CD4-positive, alpha-beta memory T cell (primary cell): Measurements from ENCODE around the gene CTXND1. TPM values are rescaled to one million over a fixed set of nuclear protein-coding genes. Genes with fewer than 3 reads are reported as not detected.
"Not testable (repeated sequence)": the region's sequence is repeated elsewhere in the genome, so short reads cannot be mapped to it uniquely, and the experiment has no call there.

Source experiments
- CTCF ChIA-PET: fragments of 350-600 bp; sonication (Branson Sonifier 250); formaldehyde crosslinking; loops from one replicate; lab custom pipeline; 2021; ENCODE audit warnings: inconsistent platforms; ENCODE audit not compliant: partially characterized antibody; lab: Charles Lee
- POLR2A ChIA-PET: fragments of 350-600 bp; sonication (Branson Sonifier 250); formaldehyde crosslinking; loops from one replicate; lab custom pipeline; 2021; ENCODE audit not compliant: partially characterized antibody; lab: Charles Lee
- DNase-seq, 5 donors: peaks; one replicate each; pipeline versions ENCODE4 v3.0.0 to v3.0.0-alpha.2; 2020 to 2022; ENCODE audit warnings: mixed read lengths in 1 of 5
- H3K27ac ChIP-seq: one replicate; pipeline ENCODE4 v1.7.0; 2013; ENCODE audit warnings: low read depth, low read length
- H3K27me3 ChIP-seq: 2 replicates; pipeline ENCODE4 v1.7.0; 2013; ENCODE audit warnings: mild to moderate bottlenecking, low read length, moderate library complexity; ENCODE audit not compliant: insufficient read depth
- H3K36me3 ChIP-seq: 2 replicates; pipeline ENCODE4 v1.7.0; 2013; ENCODE audit warnings: mild to moderate bottlenecking, low read length, moderate library complexity; ENCODE audit not compliant: insufficient read depth
- H3K4me1 ChIP-seq: 2 replicates; pipeline ENCODE4 v1.7.0; 2013; ENCODE audit warnings: mild to moderate bottlenecking, low read length, moderate library complexity; ENCODE audit not compliant: insufficient read depth
- H3K4me3 ChIP-seq, 2 donors: one replicate each; pipeline ENCODE4 v1.7.0; 2013; ENCODE audit warnings: low read length in 2 of 2, mild to moderate bottlenecking in 1 of 2
- H3K9me3 ChIP-seq, 2 donors: one replicate each; pipeline ENCODE4 v1.7.0; 2013; ENCODE audit warnings: low read length in 2 of 2, control low read depth in 1 of 2; ENCODE audit not compliant: control insufficient read depth in 1 of 2
- H3K27ac Mint-ChIP-seq, 7 donors: one replicate each; pipeline ENCODE4 v1.8.0; 2020 to 2021; ENCODE audit warnings: mixed read lengths in 7 of 7, mild to moderate bottlenecking in 6 of 7, inconsistent platforms in 3 of 7, moderate library complexity in 3 of 7
- H3K27me3 Mint-ChIP-seq, 2 donors: one replicate each; pipeline ENCODE4 v1.8.0; 2020 to 2021; ENCODE audit warnings: mixed read lengths in 2 of 2
- H3K36me3 Mint-ChIP-seq, 2 donors: one replicate each; pipeline ENCODE4 v1.8.0; 2020 to 2021; ENCODE audit warnings: mixed read lengths in 2 of 2, inconsistent platforms in 1 of 2, mild to moderate bottlenecking in 1 of 2
- H3K4me1 Mint-ChIP-seq, 4 donors: one replicate each; pipeline ENCODE4 v1.8.0; 2020 to 2021; ENCODE audit warnings: mixed read lengths in 4 of 4, mild to moderate bottlenecking in 1 of 4
- H3K4me3 Mint-ChIP-seq, 8 donors: one replicate each; pipeline ENCODE4 v1.8.0; 2020 to 2021; ENCODE audit warnings: mixed read lengths in 8 of 8, mild to moderate bottlenecking in 7 of 8, moderate library complexity in 6 of 8, inconsistent platforms in 3 of 8
- H3K9me3 Mint-ChIP-seq, 8 donors: one replicate each; pipeline ENCODE4 v1.8.0; 2020 to 2021; ENCODE audit warnings: mixed read lengths in 8 of 8, mild to moderate bottlenecking in 5 of 8, inconsistent platforms in 3 of 8, moderate library complexity in 1 of 8
- intact Hi-C: fragments of 100-400 bp; cut with micrococcal nuclease; formaldehyde crosslinking; loops from one replicate; pipeline ENCODE4 v1.15.1; 2023
- polyA plus RNA-seq, 2 donors: library from polyadenylated mRNA; unstranded; fragments of 300-500 nt; fragmentation: Illumina TruSeq; gene quantifications; one replicate each; pipeline ENCODE4 v1.2.3, GENCODE V29; 2021
- total RNA-seq, 2 experiments: library from RNA; stranded (reverse); gene quantifications; one replicate each; pipeline ENCODE4 v1.2.3, GENCODE V29; 2021

Gene CTXND1
- not detected for total RNA-seq
- polyA plus RNA-seq = not detected

DNA sequence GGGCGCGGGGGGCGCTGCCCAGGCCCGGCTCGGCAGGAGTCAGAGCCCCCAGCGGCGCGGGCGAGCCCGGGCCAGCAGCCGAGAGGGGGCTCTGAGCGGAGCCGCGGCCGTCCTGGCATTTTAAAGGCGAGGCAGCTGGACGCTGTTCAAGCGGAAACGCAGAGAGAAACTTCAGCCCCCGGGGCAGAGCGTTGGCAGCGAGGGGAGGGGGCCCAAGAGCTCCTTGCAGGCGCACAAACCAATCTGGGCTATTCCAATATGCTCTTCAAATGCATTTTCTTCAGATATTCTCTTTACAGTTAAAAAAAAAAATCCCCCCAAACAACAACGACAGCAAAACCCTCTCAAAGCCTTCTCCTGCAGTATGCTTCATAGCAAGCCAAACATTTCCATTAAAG is at the start of gene CTXND1:
CTXND1 (minus strand) TSS at position 93 of the 398 bp plus-strand sequence. CDS start 50,264 bp downstream, outside the sequence.
- Histone ChIP-seq H3K27ac (no peak within 1 kb of the TSS), H3K36me3 (no peaks in the 10 kb centered on the region), H3K4me1 (peaks cover 5% of the 10 kb centered on the region), H3K4me3 (no peak within 1 kb of the TSS), H3K27me3 (peaks cover 12% of the 10 kb centered on the region), H3K9me3 (no peaks in the 10 kb centered on the region)
- CTCF ChIA-PET = no interaction called here
- Mint-ChIP-seq H3K36me3 (no peaks in the 10 kb centered on the region), H3K27me3 (peaks cover 42 to 55% of the 10 kb centered on the region in 2 donors), H3K9me3 (peaks cover 0 to 8% (median under 1%) of the 10 kb centered on the region in 8 donors), H3K4me3 (peak within 1 kb of the TSS in 7 of 8 donors; percentile 29 to 87 (median 67)), H3K27ac (no peak within 1 kb of the TSS), H3K4me1 (peaks cover 2 to 14% (median 8%) of the 10 kb centered on the region in 4 donors)
- intact Hi-C loops = no loop called here
- DNase-seq = no peak
- POLR2A ChIA-PET = no interaction called here

DNA sequence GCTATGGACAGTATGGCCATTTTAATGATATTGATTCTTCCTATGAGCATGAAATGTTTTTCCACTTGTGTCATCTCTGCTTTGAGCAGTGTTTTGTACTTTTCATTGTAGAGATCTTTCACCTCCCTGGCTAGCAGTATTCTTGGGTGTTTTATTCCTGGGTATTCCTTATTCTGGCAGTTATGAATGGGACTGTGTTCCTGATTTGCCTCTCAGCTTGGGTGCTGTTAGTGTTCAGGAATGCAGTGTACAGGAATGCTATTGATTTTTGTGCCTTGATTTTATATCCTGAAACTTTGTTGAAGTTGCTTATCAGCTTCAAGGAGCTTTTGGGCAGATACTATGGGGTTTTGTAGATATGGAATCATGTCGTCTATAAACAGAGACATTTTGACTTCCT is 49.5 kb upstream of the CTXND1 start:
- H3K4me3 Mint-ChIP-seq = no peak overlapping the region
- no peak overlapping the region for H3K27ac Mint-ChIP-seq
- Histone ChIP-seq H3K36me3 (no peaks in the 10 kb centered on the region), H3K4me1 (no peaks in the 10 kb centered on the region), H3K27me3 (no peaks in the 10 kb centered on the region), H3K9me3 (no peaks in the 10 kb centered on the region), H3K4me3 (no peak overlapping the region), H3K27ac (no peak overlapping the region)
- H3K9me3 Mint-ChIP-seq = peaks cover 0 to 8% (median 2%) of the 10 kb centered on the region in 8 donors
- no peaks in the 10 kb centered on the region for H3K4me1 Mint-ChIP-seq
- DNase-seq = no peak
- POLR2A ChIA-PET = no interaction called here
- peaks cover 9 to 13% of the 10 kb centered on the region in 2 donors for H3K27me3 Mint-ChIP-seq
- CTCF ChIA-PET = no interaction called here
- intact Hi-C loops = no loop called here
- H3K36me3 Mint-ChIP-seq = no peaks in the 10 kb centered on the region

DNA sequence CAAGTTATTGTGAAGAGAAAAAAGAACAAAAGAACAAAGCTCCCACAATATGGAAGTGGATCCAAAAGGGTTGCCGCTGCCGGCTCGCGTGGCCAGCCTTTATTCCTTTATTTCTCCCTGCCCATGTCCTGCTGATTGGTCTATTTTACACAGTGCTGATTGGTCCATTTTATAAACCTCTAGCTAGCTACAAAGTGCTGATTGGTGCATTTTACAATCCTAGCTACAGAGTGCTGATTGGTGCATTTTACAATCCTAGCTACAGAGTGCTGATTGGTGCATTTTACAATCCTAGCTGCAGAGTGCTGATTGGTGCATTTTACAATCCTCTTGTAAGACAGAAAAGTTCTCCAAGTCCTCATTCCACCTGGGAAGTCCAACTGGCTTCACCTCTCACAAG is 43.8 kb upstream of the CTXND1 start:
- H3K27me3 Mint-ChIP-seq = peaks cover 14 to 17% of the 10 kb centered on the region in 2 donors
- CTCF ChIA-PET, H3K36me3 ChIP-seq, DNase-seq, H3K9me3 ChIP-seq, H3K4me3 Mint-ChIP-seq, intact Hi-C loops, POLR2A ChIA-PET, H3K4me1 ChIP-seq, H3K4me1 Mint-ChIP-seq, H3K9me3 Mint-ChIP-seq, H3K36me3 Mint-ChIP-seq, H3K27ac ChIP-seq, H3K4me3 ChIP-seq, H3K27ac Mint-ChIP-seq, H3K27me3 ChIP-seq: not testable (repeated sequence)

DNA sequence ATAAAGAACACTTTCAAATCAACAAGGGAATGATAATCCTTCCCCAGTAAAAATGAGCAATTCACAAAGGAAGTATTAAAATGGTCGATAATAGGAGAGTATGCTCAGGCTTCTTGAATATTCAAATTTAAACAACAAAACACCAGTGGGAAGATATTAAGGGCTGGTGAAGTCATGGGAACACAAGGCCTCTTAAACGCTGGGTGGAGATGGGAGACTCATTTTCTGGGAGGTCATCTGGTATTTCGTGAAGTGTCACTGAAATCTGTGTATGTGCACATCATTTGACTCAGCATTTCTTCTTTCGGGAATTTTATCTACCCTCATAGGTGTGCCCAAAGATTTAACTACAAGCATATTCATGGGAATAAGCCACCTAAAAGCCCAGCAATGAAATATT is 40.1 kb upstream of the CTXND1 start:
- Histone ChIP-seq H3K9me3 (no peaks in the 10 kb centered on the region), H3K36me3 (no peaks in the 10 kb centered on the region), H3K27ac (no peak overlapping the region), H3K4me1 (no peaks in the 10 kb centered on the region), H3K27me3 (no peaks in the 10 kb centered on the region), H3K4me3 (no peak overlapping the region)
- no peak for DNase-seq
- Mint-ChIP-seq H3K9me3 (peaks cover 0 to 2% (median 0%) of the 10 kb centered on the region in 8 donors), H3K27me3 (peaks cover 7 to 9% of the 10 kb centered on the region in 2 donors), H3K4me3 (no peak overlapping the region), H3K36me3 (no peaks in the 10 kb centered on the region), H3K4me1 (peaks cover 0 to 7% (median 4%) of the 10 kb centered on the region in 4 donors), H3K27ac (no peak overlapping the region)
- CTCF ChIA-PET = no interaction called here
- intact Hi-C loops = no loop called here
- POLR2A ChIA-PET = no interaction called here

DNA sequence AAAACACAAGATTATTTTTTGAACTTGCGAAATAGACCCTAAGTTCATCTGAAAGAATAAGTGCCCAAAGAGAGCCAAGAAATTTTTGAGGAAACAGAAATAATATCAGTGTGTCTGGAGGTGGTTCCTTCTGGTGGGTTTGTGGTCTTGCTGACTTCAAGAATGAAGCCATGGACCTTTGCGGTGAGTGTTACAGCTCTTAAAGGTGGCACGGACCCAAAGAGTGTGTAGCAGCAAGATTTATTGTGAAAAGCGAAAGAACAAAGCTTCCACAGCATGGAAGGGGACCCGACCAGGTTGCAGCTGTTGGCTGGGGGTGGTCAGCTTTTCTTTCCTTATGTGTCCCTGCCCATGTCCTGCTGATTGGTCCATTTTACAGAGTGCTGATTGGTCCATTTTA is 38.9 kb upstream of the CTXND1 start:
- H3K4me1 Mint-ChIP-seq, H3K36me3 ChIP-seq, POLR2A ChIA-PET, H3K4me1 ChIP-seq, H3K4me3 ChIP-seq, DNase-seq, H3K36me3 Mint-ChIP-seq, intact Hi-C loops, H3K27ac Mint-ChIP-seq, H3K27ac ChIP-seq, H3K27me3 ChIP-seq, H3K9me3 Mint-ChIP-seq, CTCF ChIA-PET, H3K9me3 ChIP-seq: not testable (repeated sequence)
- H3K27me3 Mint-ChIP-seq = peaks cover 8 to 18% of the 10 kb centered on the region in 2 donors
- peak overlapping the region in 4 of 8 donors; percentile 17 to 49 (median 24) for H3K4me3 Mint-ChIP-seq

DNA sequence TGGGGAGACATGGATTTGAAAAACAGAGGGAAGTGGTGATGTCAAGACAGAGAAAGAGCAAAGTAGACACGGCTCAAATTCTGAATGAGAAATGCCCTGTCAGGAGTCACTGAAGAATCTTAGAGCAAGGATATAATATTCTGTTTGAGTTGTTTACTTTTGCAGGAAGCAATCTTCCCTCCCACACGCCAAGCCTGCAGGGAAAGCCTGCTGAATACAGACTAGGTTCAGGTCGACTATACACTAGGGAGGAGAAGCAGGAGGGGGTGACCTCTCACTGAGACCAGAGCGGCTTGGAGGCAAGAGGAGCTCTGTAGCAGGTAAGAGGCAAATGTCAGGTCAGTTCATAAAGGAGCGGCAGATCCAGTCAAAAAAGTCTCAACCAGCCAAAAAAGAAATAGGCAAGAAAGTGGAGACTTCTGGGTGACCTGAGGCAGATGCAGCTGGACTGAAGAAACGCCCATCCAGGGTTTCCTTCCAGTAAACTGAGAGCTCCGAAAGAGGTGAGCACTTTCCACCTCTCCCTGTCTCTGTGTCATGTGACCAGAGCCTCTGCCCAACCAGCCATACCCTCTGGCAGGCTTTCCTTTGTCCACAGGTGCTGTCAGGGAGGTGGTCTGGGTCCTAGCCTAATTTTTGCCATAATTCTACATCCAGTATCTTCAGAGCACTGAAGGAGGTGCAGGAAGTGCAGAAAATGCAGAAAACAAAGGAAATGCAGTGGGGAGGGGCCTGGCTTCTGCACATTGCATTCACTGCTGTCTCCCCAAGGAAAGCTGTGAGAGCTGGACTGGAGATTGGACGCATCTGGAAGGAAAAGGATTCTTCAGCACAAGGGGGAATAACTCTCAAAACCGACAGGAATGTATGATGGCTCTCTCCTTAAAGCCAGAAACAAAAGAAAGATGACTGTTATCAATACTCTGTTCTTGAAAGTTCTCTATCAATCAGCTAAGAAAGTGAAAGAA is 37.8 kb upstream of the CTXND1 start:
- CTCF ChIA-PET = no interaction called here
- intact Hi-C loops = no loop called here
- Histone ChIP-seq H3K9me3 (no peaks in the 10 kb centered on the region), H3K27ac (no peak overlapping the region), H3K36me3 (no peaks in the 10 kb centered on the region), H3K4me3 (no peak overlapping the region), H3K27me3 (no peaks in the 10 kb centered on the region), H3K4me1 (no peaks in the 10 kb centered on the region)
- POLR2A ChIA-PET = no interaction called here
- H3K9me3 Mint-ChIP-seq = peaks cover 0 to 2% (median 0%) of the 10 kb centered on the region in 8 donors
- peak overlapping the region in 2 of 7 donors; percentile 0 to 62 for H3K27ac Mint-ChIP-seq
- no peak for DNase-seq
- peaks cover 0 to 7% (median 4%) of the 10 kb centered on the region in 4 donors for H3K4me1 Mint-ChIP-seq
- H3K4me3 Mint-ChIP-seq = peak overlapping the region in 5 of 8 donors; percentile 24 to 53 (median 39)
- no peaks in the 10 kb centered on the region for H3K36me3 Mint-ChIP-seq
- H3K27me3 Mint-ChIP-seq = peaks cover 10 to 18% of the 10 kb centered on the region in 2 donors

DNA sequence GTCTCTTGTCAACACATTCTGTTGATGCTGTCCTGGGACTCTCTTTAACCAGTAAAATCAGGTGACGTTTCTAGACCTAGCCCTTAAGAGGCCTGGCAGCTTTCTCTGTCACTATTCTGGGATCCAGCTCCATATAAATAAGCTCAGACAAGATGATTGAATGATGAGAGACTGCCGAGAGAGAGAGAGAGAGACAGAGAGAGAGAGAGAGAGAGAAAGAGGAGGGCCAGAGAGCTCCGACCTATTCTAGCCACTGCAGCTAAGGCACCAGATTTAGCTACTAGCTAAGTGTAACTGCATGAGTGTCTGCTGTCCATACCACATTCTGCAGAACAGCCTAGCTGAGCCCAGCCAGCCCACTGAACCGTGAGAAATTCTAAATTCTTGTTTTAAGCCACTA is 36.1 kb upstream of the CTXND1 start:
- Histone ChIP-seq H3K4me1 (no peaks in the 10 kb centered on the region), H3K27me3 (no peaks in the 10 kb centered on the region), H3K4me3 (no peak overlapping the region), H3K27ac (no peak overlapping the region), H3K36me3 (no peaks in the 10 kb centered on the region), H3K9me3 (no peaks in the 10 kb centered on the region)
- CTCF ChIA-PET = no interaction called here
- Mint-ChIP-seq H3K27me3 (peaks cover 5 to 15% of the 10 kb centered on the region in 2 donors), H3K4me1 (peaks cover 0 to 7% (median 4%) of the 10 kb centered on the region in 4 donors), H3K4me3 (no peak overlapping the region), H3K36me3 (no peaks in the 10 kb centered on the region), H3K9me3 (peaks cover 0 to 2% (median 0%) of the 10 kb centered on the region in 8 donors), H3K27ac (no peak overlapping the region)
- DNase-seq = no peak
- POLR2A ChIA-PET = no interaction called here
- intact Hi-C loops = no loop called here
